Left lung (tissue), 10 donors: ENCODE data around the gene WFS1. TPM values are rescaled to one million over a fixed set of nuclear protein-coding genes. Genes with fewer than 3 reads are reported as not detected.

Experiments used
- ATAC-seq: fragments of 200-7000 bp; cut with Tn5 transposase; one replicate; pipeline ENCODE4 v1.9.1; 2020; ENCODE audit warnings: moderate library complexity
- DNase-seq, 4 donors: peaks; one replicate each; pipeline ENCODE4 v3.0.0-alpha.2; 2013 to 2020
- H3K27ac ChIP-seq, 2 donors: fragments of 200-600 bp; sonication (generic) in 1 of 2; one replicate each; pipeline versions ENCODE4 v1.5.0 to v1.8.0; 2020 to 2021
- H3K27me3 ChIP-seq, 2 donors: fragments of 200-600 bp; sonication (generic) in 1 of 2; one replicate each; pipeline versions ENCODE4 v1.5.0 to v1.8.0; 2020 to 2021
- H3K36me3 ChIP-seq, 2 donors: fragments of 200-600 bp; sonication (generic) in 1 of 2; one replicate each; pipeline versions ENCODE4 v1.5.0 to v1.8.0; 2020 to 2021
- H3K4me1 ChIP-seq, 2 donors: fragments of 200-600 bp; one replicate each; pipeline ENCODE4 v1.8.0; 2021
- H3K4me3 ChIP-seq, 2 donors: fragments of 200-600 bp; sonication (generic) in 1 of 2; one replicate each; pipeline versions ENCODE4 v1.5.0 to v1.8.0; 2020 to 2021; ENCODE audit warnings: mild to moderate bottlenecking in 1 of 2
- H3K9me3 ChIP-seq, 2 donors: fragments of 200-600 bp; sonication (generic) in 1 of 2; one replicate each; pipeline versions ENCODE4 v1.5.0 to v1.8.0; 2020 to 2021
- CTCF ChIP-seq, 2 donors: fragments of 200-600 bp; sonication (generic) in 1 of 2; IDR thresholded peaks; one replicate each; pipeline versions ENCODE4 v1.5.0 to v1.8.0; 2021; ENCODE audit warnings: antibody characterized with exemption in 2 of 2
- intact Hi-C, 2 donors: fragments of 100-400 bp; cut with DNase I; formaldehyde crosslinking; loops; one replicate each; pipeline versions ENCODE4 v1.11.2 to v1.14.2; 2022
- polyA plus RNA-seq, 6 donors: library from polyadenylated mRNA; unstranded; fragments of 120-200 nt; gene quantifications; one replicate each; pipeline ENCODE4 v1.2.1, GENCODE V29; 2013; ENCODE audit not compliant: insufficient read length in 6 of 6
- total RNA-seq, 2 donors: library from RNA; stranded (reverse); fragmentation: NEBNext Ultra II Directional; extraction: Animal tissue kit (Norgen Biotek cat#: 25700); gene quantifications; one replicate each; pipeline ENCODE4 v1.2.1, GENCODE V29; 2021
- donor health status: DM: no; HTN: yes; CAD: no.
- donor health status: DM: no; HTN: no; CAD: no.

The WFS1 gene
- total and polyA plus RNA-seq, 8 donors, result 33.8 to 103 (median 39.9) TPM

- Histone ChIP-seq H3K27me3 (peaks cover 31 to 87% of the 10 kb centered on the region in 2 donors), H3K27ac (no peak overlapping the region), H3K4me3 (no peak overlapping the region), H3K36me3 (no peaks in the 10 kb centered on the region), H3K9me3 (peaks cover 0 to 4% of the 10 kb centered on the region in 2 donors), H3K4me1 (no peaks in the 10 kb centered on the region)
- DNase-seq (no peak), ATAC-seq (no peak)
- intact Hi-C loops, result no loop called here
- TF ChIP-seq CTCF (IDR thresholded peaks at IDR 0.05), result no peak
These were observed 46.8 kb upstream of the WFS1 start for GRCh38 chr4:6222761-6223292.

- ATAC-seq (no peak), DNase-seq (no peak)
- no peaks in the 10 kb centered on the region for H3K36me3 ChIP-seq
- no peak for TF ChIP-seq CTCF (IDR thresholded peaks at IDR 0.05)
- intact Hi-C loops, result no loop called here
- no peaks in the 10 kb centered on the region for H3K4me1 ChIP-seq
- H3K27me3 ChIP-seq, result peaks cover 31 to 73% of the 10 kb centered on the region in 2 donors
- peaks cover 0 to 4% of the 10 kb centered on the region in 2 donors for H3K9me3 ChIP-seq
- no peak overlapping the region for H3K27ac ChIP-seq
- H3K4me3 ChIP-seq, result no peak overlapping the region
These were observed 44.9 kb upstream of the WFS1 start for GRCh38 chr4:6224735-6225134.

GRCh38 chr4:6225469-6225868 is 44.2 kb upstream of the WFS1 start:
- no peak for TF ChIP-seq CTCF (IDR thresholded peaks at IDR 0.05)
- peaks cover 0 to 4% of the 10 kb centered on the region in 2 donors for H3K9me3 ChIP-seq
- no peaks in the 10 kb centered on the region for H3K36me3 ChIP-seq
- H3K27ac ChIP-seq, result no peak overlapping the region
- no peaks in the 10 kb centered on the region for H3K4me1 ChIP-seq
- peaks cover 26 to 66% of the 10 kb centered on the region in 2 donors for H3K27me3 ChIP-seq
- intact Hi-C loops, result no loop called here
- H3K4me3 ChIP-seq, result no peak overlapping the region
- ATAC-seq (peak; percentile 44), DNase-seq (peak in 1 of 4 donors; percentile 22)

- no peaks in the 10 kb centered on the region for H3K4me1 ChIP-seq
- no peak for TF ChIP-seq CTCF (IDR thresholded peaks at IDR 0.05)
- no peak overlapping the region for H3K4me3 ChIP-seq
- intact Hi-C loops, result no loop called here
- no peak overlapping the region for H3K27ac ChIP-seq
- DNase-seq (no peak), ATAC-seq (no peak)
- H3K27me3 ChIP-seq, result peaks cover 16 to 56% of the 10 kb centered on the region in 2 donors
- H3K9me3 ChIP-seq, result peaks cover 0 to 4% of the 10 kb centered on the region in 2 donors
- no peaks in the 10 kb centered on the region for H3K36me3 ChIP-seq
These were observed 43.1 kb upstream of the WFS1 start for GRCh38 chr4:6226506-6226905.

GRCh38 chr4:6227412-6228157 is 42.1 kb upstream of the WFS1 start:
- Histone ChIP-seq H3K27ac (no peak overlapping the region), H3K4me1 (no peaks in the 10 kb centered on the region), H3K27me3 (peaks cover 5 to 45% of the 10 kb centered on the region in 2 donors), H3K36me3 (no peaks in the 10 kb centered on the region), H3K9me3 (no peaks in the 10 kb centered on the region), H3K4me3 (no peak overlapping the region)
- ATAC-seq, result no peak
- TF ChIP-seq CTCF (IDR thresholded peaks at IDR 0.05), result no peak
- DNase-seq, result no peak
- intact Hi-C loops, result no loop called here
